Esophagus squamous epithelium (tissue), 4 donors: ENCODE data around the gene KLK11.

Experiments used
- CTCF ChIP-seq, 6 experiments: fragments of 450-650 bp in 4 of 6; fragments of 200-600 bp in 2 of 6; sonication (generic) in 2 of 6; IDR thresholded peaks; one replicate each; pipeline ENCODE4 v1.5.1; 2016 to 2019; ENCODE audit warnings: antibody characterized with exemption in 6 of 6, mild to moderate bottlenecking in 4 of 6, moderate library complexity in 4 of 6
- POLR2A ChIP-seq, 4 donors: fragments of 450-650 bp; IDR thresholded peaks; one replicate each; pipeline ENCODE4 v1.6.1; 2017; ENCODE audit warnings: antibody characterized with exemption in 4 of 4, mild to moderate bottlenecking in 4 of 4, moderate library complexity in 3 of 4

GRCh38 chr19:50994129-50994528, 32.3 kb downstream of the KLK11 start:
- TF ChIP-seq CTCF (IDR thresholded peaks at IDR 0.05) (no peak), POLR2A (IDR thresholded peaks at IDR 0.05) (no peak)
